Renal cortical epithelial cell (primary cell): Measurements from ENCODE around the gene CHRNA10. TPM values are rescaled to one million over a fixed set of nuclear protein-coding genes. Genes with fewer than 3 reads are reported as not detected.

ENCODE experiments used
- DNase-seq: peaks from one replicate; pipeline ENCODE4 v3.0.0-alpha.2; 2011; ENCODE audit warnings: low read depth
- total RNA-seq: library from RNA; depleted of rRNA; stranded (reverse); fragments of >200 nt; gene quantifications from 2 replicates; pipeline ENCODE4 v1.2.3, GENCODE V29; 2014

CHRNA10 gene, protein sequence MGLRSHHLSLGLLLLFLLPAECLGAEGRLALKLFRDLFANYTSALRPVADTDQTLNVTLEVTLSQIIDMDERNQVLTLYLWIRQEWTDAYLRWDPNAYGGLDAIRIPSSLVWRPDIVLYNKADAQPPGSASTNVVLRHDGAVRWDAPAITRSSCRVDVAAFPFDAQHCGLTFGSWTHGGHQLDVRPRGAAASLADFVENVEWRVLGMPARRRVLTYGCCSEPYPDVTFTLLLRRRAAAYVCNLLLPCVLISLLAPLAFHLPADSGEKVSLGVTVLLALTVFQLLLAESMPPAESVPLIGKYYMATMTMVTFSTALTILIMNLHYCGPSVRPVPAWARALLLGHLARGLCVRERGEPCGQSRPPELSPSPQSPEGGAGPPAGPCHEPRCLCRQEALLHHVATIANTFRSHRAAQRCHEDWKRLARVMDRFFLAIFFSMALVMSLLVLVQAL
- total RNA-seq = 0.35 and 0.45 TPM in 2 replicates

DNA sequence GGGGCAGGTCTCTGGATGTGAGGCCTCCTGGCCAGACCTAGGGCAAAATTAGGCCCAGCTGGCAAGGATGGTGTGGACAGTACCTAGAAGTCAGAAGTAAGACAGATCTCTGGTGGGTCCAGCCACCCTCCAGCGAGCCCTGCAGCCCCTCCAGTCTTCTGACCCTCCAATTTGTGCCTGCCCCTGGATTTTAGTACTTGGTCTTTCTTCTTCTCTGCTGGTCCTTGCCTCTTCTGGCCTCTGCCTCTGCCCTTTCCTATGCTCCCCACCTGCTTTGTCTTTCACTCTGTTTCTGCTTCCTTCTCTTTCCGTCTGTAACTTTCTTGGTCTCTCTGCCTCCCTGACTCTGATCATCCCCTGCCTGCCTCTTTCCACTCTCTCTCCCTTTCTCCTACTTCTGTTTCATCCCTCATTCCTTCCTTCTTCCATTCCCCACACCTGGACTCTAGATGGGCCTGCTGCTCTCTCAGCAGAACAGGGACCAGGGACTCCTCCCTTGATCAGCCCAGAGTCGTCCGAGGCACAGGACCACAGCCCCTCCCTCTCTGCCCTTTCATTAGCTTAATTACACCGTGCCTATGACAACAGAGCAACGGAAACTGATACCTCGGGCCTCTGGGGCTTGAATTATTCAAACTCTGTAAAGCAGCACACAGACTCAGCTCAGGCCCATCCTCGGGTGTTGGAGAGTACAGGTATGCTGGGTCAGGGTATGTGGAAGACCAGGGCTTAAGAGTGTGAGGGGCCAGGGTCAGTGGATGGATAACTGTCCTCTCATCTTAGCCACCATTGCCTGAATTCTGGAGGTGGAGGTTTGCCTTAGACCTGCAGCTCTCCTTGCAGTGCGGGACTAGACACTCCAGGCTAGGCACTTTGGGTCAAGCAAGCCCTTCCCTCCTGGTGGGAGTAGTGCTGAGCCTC is at the start of gene CHRNA10:
TSS of gene CHRNA10 (minus strand) at position 51 of the 921 bp plus-strand sequence. CDS start 72 bp downstream, outside the sequence.
- no peak for DNase-seq

DNA sequence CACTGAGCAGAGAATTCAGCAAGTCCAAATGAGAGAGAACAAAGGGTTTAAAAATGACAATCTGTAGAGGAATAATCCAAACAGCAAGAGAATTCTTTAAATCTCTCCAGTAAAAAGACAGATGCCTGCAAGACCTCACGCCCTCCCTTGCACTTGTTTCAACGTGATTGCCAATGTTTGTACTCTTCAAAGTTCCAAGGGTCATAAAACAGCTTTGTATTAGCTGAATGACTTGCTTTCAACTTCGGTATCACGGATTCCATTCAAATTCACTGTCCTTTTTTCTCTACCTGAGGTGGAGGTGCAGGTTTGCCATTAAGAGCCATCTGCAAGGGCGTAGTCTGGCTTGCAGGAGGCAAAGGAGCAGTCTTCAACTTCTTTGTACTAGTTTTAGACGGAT is 41.1 kb upstream of the CHRNA10 start:
- DNase-seq = no peak

DNA sequence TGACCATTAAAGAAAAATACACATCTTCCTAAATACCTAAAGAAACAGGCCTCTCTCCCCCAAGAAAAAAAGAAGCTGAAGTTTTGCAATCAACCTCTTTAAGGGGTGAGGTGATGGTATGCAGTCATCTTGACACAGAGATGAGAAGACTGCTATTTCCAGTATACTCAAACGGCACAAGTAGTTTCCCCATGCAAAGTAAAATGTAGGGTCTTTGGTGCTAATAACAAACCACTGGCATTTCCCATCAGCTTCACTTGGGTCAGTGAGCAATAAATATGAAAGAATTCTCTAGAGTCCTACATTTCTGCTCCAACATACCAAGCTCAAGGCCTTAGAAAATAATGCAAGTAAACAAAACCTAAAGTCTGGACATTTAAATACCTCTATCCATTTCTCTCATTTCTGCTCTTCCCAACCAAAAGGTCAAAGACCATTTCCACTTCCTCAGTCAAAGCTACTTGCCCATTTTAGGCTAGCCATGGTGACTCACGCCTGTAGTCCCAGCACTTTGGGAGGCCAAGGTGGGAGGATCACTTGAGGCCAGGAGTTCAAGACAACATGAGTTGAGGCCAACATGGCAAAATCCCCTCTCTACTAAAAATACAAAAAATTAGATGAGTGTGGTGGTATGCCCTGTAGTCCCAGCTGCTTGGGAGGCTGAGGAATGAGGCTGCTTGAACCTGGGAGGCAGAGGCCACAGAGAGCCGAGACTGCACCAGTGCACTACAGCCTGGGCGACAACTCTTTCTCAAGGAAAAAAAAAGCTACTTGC is 39.5 kb upstream of the CHRNA10 start:
- no peak for DNase-seq

DNA sequence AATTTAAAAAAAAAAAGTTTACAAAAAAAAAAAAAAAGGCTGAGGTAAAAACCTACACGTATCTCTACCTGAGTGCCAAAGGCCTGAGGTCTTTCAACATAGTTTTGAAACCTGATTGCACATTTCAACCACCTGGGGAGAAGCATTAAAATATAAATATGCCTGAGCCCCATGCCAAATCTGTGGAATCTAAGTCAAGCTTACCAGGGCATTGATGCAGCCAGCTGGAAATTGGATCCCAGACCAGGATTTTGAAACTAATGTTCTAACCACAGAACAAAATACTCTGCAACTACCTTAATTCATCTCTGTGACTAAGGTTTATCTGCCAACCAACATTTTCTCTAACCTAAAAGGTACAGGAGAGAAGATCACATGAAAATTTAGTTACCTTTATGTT is 38.8 kb upstream of the CHRNA10 start:
- peak; percentile 23 for DNase-seq

DNA sequence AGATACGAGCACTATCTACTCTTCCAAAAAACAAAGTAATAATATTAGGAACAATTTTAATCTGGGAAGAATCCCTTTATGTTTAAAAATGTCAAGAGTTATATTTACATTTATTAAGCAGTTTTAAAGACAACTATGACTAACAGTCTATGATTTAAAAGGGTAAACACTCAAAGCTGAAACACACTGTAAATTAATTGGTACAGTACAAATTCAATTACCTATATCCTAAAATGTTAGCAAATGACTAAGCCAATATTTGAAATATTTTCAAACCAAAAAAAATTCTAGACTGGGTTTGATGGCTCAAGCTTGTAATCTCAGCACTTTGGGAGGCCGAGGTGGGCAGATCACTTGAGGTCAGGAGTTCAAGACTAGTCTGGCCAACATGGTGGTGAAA is 36.0 kb upstream of the CHRNA10 start:
- DNase-seq = no peak

DNA sequence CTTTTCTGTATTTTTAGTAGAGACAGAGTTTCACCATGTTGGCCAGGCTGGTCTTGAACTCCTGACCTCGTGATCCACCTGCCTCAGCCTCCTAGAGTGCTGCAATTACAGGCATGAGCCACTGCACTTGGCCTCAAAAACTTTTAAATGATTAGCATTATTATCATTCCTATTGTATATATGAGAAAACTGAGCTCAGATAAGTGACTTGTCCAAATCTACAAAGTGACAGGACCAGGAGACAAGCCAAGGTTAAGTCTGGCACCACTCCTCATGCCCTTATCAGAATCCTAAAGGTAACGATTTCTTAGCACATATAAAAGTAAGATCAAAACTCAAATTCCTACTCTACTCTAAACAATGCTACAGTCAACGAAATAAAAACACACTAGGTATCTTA is 32.2 kb upstream of the CHRNA10 start:
- DNase-seq = no peak

DNA sequence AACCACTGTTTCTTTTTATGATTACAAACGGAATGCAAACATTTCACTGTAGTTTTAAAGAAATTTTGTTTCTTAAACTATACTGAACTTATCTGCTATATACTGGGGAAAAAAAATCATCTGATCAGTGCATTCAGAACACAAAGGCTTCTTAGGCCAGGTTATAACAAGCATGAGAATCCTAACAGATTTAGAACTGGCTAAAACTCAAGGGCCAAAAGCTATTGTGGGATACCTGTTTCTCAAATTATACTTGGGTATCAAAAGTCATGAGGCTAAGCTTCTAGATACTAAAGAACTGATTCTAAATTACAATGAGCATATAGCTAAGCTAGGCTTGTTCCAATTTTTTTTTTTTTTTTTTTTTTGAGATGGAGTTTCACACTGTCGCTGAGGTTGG is 29.7 kb upstream of the CHRNA10 start:
- DNase-seq = no peak

DNA sequence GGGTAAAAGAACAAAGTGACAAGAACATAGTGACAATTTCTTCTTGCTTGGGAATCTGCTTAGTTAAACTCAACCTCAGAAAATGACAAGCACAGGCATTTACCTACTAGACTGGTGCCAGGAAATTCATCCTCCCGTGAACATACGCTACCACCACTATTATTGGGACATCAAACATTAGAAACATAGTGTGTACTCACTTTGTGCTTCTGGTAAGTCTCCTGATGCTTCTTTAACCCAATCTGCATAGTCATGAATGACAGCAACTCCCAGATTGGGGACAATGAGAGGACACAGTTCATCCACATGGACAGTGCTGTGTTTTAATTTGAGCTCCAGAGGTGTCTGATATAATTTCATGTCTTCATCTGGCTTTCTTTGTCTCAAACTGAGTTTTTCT is 29.2 kb upstream of the CHRNA10 start:
- DNase-seq = no peak

DNA sequence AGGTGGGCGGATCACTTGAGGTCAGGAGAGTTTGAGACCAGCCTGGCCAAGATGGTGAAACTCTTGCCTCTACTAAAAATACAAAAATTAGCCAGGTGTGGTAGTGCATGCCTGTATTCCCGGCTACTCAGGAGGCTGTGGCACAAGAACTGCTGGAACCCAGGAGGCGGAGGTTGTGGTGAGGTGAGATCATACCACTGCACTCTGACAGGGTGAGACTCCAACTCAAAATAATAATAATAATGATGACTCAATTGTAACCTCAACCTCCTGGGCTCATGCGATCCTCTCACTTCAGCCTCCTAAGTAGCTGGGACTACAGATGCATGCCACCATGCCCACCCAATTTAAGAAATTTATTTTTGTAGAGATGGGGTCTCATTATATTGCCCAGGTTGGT is 15.6 kb upstream of the CHRNA10 start:
- no peak for DNase-seq

DNA sequence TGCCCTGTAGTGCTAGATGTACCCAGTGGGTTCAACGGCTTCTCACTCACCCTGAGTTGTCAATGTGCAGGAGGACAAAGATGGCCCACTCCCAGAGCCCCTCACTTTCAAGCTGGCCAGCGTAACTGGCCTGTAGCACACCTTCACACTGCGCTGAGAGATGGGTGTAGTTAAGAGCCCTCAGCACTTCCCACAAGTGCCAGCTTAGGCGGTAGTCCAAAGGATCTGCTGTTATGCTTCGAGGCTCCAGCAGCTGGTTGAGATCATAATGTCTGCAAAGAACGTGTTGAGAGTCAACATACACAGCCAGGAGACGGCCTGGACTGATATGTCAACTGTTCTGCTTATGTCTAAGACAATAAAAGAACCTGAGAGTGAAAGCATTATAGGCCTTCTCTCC is 14.7 kb upstream of the CHRNA10 start:
- no peak for DNase-seq

DNA sequence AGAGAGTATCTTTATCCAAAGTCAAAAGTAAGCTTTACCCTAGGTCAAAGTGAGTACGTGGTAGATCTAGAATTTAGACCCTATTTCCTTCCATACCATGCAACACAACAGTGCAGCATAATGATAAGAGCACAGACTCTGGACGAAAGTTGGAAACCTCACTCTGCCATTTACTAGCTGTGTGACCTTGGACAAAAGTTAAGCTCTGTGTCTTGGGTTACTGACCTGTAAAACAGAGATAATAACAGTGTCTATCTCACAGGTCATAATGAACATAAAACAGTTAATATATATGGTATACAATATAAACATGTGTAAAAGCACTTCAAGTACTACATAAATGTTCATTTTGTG is 13.6 kb upstream of the CHRNA10 start:
- DNase-seq = no peak

DNA sequence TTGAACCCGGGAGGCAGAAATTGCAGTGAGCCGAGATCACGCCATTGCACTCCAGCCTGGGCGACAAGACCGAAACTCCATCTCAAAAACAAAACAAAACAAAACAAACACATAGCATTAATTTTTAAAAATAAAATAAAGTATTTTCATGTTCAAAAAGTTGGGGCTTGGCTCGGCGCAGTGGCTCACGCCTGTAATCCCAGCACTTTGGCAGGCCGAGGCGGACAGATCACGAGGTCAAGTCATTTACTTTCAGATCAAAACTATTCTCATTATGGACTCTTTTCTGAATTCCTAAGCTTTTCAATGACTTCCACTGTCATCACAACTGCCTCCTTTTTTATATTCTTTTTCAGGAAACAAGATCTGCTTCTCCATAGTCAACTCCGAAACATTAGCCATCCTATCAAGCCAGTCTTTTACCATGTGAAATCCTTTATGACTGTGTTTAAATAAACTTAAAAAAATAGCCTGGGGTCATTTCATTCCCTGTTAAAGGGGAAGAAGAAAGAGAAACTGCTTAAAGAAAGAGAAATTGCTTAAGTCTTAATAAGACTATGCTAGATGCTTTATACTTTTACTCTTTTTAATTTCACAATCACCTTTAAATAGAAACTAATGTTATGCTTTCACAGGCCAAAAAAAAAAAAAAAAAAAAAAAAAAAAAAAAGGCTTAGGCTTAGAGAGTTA is 13.1 kb upstream of the CHRNA10 start:
- DNase-seq = no peak

DNA sequence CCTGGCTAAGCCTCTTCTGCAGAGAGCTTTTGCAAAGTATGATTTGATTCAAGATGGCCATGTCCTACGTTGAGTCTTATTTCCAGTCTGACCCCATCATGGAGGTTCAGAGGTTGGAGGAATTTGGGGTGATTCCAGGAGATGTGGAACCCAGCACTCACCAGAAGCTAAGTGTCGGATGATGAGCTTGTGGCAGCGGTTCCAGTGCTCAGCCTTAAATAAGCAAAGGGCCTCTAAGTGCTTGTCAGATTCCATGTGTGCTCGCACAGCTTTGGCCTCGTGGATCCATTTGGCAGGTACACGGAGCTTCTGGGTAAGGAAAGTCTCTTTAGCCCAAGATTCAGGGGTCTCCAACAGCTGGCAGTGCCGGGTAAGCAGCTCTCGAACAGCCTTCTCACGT is 11.9 kb upstream of the CHRNA10 start:
- DNase-seq = no peak

DNA sequence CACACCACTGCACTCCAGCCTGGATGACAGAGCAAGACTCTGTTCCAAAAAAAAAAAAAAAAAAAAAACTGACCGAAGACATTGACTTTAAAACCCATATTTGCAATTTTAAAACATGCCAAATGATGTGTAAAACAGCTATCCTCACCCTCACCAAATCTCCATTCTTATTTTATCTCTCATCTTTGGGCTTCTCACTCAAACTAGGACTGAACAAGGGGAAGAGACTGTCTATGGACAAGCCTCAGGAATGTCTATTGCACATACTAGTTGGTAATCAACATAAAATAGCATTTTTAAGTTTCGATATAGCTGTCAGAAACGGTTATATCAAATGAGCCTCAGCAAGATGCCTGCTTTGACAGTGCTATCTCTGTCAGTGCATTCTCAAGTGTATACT is 7.9 kb upstream of the CHRNA10 start:
- no peak for DNase-seq

DNA sequence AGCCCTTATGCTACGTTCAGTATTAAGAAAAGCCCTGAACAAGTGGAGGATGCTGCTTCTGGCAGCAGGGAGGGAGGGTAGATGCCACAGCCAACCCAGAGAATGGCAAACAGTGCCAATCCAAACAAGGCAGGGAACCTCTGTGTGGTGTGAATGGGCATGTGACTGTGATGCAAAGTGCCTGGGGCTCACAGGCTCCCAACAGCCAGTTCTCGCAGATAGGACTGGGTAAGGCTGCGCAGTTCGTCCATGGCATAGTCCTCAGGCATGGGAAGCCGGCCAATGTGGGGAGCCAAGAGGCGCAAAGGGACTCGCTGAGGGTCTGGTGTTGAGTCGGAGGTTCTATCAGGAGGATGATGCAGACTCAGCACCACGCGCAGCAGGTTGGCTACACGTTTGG is 4.8 kb upstream of the CHRNA10 start:
- peak; percentile 26 for DNase-seq

DNA sequence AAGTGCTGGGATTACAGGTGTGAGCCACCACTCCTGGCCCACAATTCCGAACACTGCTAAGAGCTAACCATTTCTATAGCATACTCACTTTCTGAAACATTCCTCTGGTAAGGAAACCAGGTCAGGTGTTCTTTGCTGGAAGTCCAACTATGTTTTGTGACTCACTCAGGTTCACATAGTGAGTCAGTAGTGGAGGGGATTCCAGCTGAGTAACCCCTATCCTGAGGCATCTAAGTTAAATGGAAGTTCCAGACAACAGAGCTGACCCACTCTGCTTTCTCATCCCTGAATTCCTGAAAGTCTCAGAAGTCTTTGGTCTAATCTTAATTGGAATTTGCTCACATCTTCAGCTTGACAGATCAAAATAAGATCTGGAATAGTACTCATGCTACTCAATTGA is 3.0 kb upstream of the CHRNA10 start:
- peak; percentile 98 for DNase-seq

DNA sequence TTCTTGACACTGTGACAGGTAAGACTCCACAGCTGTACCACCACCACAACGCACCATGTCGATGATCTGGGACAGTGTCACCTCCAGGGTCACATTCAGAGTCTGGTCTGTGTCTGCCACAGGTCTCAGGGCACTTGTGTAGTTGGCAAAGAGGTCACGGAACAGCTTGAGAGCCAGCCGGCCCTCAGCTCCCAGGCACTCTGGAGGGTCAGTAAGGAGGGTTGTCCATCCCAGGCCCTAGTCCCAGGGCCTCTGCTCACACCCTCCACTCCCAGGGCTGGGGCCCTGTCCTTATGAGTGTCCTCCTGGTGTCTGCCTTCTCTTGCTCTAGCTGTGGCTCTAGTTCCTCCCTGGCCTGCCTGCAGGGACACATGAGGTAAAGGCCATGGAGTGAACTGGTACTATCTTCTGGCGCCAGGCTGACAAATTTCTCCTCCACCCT is 1.4 kb downstream of the CHRNA10 start:
- no peak for DNase-seq

DNA sequence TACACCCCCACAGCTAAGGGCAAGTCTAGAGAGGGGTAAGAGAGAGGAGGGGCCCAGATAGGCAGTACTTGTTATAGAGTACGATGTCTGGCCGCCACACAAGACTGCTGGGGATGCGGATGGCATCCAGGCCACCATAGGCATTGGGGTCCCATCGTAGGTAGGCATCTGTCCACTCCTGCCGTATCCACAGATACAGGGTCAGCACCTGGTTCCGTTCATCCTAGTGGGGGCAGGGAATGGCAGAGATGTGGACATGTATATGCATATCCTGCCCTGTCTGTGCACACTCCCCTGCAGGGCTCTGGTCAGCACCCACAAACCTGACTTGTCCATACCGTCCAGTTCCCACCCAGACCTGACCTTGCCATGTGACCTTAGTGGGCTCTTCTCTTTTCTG is 2.1 kb downstream of the CHRNA10 start:
- no peak for DNase-seq

DNA sequence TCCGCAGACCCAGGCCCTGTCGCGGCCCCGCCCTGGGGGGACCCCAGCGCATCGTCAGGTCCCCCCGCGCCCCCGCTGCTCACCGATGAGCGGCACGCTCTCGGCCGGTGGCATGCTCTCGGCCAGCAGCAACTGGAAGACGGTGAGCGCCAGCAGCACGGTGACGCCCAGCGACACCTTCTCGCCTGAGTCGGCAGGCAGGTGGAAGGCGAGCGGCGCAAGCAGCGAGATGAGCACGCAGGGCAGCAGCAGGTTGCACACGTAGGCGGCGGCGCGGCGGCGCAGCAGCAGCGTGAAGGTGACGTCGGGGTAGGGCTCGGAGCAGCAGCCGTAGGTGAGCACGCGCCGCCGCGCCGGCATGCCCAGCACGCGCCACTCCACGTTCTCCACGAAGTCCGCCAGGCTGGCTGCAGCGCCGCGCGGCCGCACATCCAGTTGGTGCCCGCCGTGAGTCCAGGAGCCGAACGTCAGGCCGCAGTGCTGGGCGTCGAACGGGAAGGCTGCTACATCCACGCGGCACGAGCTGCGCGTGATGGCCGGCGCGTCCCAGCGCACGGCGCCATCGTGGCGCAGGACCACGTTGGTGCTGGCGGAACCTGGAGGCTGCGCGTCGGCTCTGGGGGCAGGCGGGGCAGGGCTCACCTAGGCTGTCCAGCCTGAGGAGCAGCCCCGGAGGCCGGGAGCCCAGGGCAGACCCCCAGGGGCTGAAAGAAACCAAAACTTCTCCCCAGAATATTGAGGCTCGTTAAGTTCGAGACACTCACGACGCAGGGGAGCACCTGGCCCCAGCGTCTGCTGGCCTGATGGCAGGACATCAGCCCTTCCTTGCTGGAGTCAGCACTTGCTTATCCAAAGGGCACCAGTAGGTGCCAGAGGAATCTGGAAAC is 3.8 kb downstream of the CHRNA10 start:
- DNase-seq = no peak

DNA sequence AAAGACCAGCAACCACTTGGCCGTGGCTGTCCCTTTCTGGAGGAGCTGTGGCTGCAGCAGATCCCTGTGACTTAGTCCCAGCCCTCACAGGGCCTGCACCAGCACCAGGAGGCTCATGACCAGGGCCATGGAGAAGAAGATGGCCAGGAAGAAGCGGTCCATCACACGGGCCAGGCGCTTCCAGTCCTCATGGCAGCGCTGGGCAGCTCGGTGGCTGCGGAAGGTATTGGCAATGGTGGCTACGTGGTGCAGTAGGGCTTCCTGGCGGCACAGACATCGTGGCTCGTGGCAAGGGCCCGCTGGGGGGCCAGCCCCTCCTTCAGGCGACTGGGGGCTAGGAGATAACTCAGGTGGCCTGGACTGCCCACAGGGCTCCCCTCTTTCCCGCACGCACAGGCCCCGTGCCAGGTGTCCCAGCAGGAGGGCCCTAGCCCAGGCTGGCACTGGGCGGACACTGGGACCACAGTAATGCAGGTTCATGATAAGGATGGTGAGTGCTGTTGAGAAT is 5.1 kb downstream of the CHRNA10 start:
- DNase-seq = no peak
